Nucleus accumbens (tissue), 56 donors: Measurements from ENCODE around the gene SURF4.
"Not testable (repeated sequence)": the region's sequence is repeated elsewhere in the genome, so short reads cannot be mapped to it uniquely, and the experiment has no call there.

Experiments
- DNase-seq, 56 donors: peaks; one replicate each; lab custom pipeline; 2025; lab: John Stamatoyannopoulos, UW

SURF4 gene

DNA sequence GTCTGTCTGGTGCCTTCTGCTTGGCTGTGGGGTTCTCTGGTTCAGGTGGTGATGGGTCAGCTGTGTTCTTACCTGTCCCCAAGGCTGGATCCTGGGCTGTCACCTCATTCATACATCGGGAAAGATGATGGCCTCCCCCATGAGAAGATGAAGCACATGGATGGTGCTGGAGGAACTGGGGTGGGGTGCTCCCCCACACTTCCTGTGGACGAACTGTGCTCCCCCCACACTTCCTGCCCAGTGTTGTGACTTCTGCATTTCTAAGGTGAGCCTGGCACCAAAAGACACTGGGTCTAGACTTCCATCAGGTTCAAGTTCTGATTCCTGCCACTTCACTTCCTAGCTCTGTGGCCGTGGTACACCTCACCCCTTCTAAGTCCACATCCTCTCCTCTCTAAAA is 35.6 kb downstream of the SURF4 start:
- no peak for DNase-seq

DNA sequence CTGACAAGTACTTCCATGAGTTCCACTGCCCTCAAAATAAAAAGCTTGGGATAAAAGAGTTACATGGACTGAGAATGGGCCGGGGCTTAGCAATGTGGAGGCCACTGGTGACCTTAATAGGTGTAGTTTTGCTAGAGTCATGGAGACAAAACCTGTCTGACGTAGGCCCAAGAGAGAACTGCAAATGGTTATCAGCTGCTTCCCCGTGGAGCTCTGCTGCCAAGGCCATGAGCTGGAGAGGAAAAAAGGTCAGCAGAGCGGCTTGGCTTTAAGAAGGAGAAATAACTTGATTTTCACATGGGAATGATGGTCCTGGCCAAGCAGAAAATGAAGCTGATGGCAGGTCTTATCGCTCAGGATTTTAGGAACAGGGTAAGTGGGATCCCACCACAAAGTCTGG is 36.2 kb downstream of the SURF4 start:
- DNase-seq: no peak

DNA sequence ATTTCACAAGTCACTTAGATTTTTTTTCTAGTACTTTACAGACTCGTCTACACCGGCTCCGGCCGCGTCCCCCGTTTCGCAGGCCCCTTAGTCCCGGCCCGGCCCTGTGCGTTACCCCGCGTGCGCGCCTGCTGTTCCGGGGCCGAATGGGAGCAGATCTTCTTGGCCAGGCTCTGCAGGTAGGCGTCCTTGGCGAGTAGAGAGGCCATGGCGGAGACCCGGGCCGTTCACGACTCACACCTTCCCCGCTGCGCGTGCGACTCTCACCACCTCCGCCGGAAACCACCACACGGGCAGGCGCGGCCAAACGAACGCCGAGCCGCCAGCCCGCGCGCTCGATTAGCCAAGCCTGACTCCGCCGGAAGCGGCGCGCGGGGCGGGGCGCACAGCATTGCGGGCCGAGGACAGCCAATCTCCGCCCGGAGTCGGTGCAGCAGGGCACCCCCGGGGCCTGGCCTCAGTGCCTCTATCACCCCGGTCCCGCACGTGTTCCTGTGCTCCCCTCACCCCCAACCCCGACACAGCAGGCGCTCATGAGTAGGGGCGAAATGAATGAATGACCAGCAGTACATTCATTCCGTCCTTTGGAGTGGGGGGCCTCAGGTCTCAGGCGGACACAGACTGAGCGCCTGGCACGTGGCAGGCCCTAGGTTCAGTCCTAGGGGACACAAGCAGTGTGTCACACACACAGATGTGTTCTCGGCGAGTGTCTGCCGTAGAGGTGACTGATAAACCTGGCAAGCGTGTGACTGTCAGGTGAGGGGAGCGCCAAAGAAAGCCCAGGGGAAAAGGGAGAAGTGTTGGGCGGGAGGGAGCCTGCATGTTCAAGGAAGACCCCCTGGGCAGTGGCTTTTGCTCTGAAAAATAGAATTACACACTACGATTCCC is 39.7 kb downstream of the SURF4 start, which contains the start of gene SURF6:
Gene SURF6, minus strand, starts transcription at position 265 of the 888 bp plus-strand sequence. Its CDS starts 56 bp downstream, at position 209.
- DNase-seq: peak in 55 of 56 donors; percentile 56 to 94 (median 84)

DNA sequence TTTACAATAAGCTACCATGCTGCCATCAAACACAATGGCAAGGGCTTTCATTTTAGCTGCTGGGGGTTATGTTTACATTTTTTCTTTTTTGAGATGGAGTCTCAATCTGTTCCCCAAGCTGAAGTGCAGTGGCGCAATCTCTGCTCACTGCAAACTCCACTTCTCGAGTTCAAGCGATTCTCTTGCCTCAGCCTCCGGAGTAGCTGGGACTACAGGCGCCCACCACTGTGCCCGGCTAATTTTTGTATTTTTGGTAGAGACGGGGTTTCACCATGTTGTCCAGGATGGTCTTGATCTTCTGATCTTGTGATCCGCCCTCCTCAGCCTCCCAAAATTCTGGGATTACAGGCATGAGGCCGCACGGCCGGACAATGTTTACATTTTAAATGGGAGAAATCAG is 41.0 kb downstream of the SURF4 start:
- not testable (repeated sequence) for DNase-seq

DNA sequence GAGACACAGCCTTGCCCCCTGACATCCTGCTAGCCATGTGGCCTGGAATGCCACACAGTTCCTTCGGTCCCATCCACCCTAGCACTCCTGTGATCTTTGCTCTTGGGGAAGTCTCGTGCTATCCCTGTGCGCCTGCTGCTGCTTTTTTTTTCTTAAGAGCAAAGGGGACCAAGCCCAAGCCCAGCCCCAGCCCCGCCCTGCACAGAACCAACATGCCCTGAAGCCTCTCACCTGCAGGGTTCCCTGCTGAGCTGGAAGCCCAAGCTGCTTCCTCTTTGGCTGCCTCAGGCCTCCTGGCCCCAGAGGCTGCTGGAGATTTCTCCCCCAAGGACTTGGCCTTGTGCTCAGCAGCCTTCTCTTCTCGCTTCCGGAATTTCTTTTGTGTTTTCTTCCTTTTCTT is 41.7 kb downstream of the SURF4 start:
- no peak for DNase-seq

DNA sequence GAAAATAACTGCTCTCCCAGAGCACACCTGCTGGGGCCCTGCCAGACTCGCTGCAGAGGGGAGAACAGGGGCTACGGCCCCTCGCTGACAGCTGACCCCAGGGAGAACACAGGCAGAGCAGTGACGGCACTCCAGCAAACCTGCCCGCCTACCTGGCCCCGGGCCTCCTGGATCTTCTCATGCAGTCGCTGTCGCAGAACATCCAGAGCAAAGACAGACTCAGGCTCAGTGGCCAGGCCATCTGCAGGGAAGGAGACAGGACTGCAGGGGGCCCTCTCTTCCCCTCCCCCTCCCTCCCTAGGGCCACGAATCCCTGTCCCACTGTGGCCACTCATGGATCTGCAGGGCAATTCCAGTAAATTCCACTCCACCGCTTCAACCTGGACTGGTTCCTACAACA is 42.3 kb downstream of the SURF4 start:
- no peak for DNase-seq

DNA sequence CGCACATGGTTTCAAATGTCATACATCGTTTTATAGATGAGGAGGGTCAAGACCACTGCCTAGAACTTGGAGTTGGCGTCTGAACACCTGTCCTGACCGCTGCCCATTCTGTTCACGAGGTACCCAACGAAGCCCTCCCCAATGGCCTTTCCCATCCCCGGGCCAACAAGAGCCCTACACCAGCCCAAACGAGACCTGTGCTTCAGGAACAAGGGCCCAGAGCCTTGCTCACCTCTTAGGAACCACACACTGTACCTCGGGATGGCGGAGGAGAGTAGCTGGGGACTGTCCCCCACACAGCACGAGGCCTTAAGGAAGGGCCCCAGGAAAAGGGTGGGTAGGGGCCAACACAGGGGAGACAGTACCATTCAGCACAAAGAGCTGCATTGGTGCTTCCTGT is 42.8 kb downstream of the SURF4 start:
- DNase-seq: no peak

DNA sequence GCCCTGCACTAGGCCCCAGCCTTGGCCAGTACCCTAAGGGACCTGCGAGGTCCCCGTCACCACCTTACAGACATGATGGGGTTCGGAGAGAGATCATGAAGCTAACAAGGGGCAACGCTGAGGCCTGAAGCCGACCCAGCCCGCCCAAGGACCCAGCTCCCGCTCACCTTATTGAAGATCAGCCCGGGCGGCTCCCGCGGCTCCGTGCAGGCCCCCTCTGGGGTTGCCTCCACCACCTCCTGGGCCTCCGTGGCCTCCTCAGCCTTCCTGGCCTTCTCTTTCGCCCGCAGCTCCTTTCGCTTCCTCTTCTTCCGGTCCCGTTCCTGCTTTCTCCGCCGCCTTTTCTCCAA is 43.5 kb downstream of the SURF4 start:
- DNase-seq: no peak

DNA sequence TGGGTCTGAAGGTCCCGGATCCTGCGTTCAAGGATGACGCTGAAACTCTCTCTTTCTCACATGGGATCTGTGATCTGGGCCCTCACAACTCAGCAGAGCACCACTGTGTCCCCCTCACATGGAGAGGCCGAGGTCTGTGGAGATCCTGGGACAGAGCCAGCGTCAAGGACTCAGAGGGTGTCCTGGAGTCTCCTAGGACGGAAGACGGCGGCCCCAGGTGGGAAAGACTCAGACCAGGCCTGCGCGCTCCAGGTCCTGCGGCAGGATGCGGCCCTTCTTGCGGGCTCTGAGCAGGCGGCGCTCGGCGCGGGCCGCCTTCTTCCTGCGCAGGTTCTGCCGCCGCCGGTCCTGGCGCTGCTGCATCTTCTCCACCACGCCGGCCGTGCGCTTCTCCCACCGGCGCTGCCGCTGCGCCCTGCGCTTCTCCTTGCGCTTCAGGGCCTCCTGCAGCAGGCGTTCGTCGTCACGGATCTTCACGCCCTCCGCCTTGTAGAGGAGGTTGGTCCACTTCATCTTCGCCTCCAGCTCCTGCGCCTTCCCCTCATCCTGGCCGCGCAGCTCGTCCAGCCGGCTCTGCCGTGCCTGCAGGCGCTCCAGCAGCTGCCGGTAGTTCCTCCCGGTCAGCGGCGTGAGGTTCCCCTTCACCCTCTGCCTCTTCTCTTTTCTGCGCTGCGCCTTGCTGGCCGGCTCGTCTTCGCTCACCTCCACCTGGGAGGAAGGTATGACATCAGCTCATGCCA is 44.0 kb downstream of the SURF4 start:
- DNase-seq: no peak

DNA sequence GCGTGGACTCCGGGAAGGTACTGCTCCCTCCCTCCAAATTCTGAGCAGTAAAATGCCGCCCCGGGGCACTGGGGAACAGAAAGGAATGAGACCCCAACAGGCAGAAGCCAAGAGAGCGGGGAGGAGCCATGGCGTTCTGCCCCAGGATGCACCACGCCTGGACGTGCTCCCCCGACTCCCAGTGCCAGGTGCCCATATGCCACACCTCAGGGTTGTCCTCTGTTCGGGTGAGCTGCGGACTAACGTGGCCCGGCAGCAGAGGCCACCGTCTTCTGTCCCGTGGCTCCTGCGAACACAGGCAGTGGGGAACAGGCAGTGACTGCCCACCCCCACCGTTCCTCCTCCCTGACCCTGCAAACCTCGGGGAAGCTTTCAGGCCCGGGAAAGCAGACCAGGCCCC is 44.6 kb downstream of the SURF4 start:
- no peak for DNase-seq

DNA sequence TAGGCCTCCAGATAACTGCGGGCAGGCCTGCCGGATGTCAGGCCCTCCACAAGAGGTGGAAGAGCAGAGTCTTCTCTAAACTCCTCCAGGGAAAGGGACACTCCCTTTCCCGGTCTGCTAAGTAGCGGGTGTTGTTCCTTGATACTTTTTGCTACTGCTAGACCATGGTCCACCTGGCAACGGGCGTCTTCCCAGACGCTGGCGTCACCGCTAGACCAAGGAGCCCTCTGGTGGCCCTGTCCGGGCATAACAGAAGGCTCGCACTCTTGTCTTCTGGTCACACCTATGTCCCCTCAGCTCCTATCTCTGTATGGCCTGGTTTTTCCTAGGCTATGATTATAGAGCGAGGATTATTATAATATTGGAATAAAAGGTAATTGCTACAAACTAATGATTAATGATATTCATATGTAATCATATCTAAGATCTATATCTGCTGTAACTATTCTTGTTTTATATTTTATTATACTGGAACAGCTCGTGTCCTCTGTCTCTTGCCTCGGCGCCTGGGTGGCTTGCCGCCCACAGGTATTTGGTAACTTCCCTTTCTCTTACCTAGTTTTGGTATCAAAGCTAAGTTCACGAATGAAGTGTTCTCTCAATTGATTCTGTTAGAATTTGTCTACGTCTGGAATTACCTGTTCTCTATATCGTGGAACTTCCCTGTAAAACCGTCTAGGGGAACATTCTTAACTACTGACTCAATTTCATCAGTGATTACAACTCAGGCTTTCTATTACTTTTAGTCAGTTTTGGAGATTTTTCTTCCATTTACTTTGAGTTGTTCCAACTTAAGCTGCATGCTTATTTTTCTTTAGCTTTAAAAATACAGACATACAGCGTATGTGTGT is 46.3 kb downstream of the SURF4 start:
- DNase-seq: peak in 4 of 56 donors; percentile 10 to 29 (median 16)

DNA sequence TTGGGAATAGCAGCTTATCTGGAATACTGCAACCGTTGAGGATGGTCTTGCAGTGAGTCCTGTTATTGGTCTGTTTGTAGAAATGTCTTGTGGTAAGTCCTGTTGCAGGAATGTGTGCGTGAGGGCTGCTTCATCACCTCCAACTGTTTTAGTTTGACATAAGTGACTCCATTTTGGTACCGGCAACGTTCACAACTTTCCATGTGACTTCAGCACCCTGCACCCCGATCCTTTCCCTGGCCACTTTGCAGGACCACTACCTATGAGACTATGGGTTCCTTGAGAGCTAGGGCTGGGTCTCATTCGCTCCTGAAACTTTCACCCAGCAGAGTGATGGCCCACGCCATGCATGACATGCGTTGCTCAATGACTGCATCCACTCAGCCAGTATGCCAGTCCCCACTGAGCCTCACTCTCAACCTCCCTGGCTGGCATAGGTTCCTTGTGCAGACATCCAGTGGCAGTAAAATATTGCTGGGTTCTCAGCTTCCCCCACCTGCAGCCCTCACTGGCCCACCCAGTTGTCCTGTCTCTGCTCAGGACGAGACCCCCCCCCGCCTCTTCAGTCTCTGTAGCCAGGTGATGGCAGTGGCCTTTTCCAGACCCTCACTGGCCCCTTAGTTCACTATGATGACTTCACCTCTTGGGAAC is 47.9 kb downstream of the SURF4 start:
- no peak for DNase-seq

DNA sequence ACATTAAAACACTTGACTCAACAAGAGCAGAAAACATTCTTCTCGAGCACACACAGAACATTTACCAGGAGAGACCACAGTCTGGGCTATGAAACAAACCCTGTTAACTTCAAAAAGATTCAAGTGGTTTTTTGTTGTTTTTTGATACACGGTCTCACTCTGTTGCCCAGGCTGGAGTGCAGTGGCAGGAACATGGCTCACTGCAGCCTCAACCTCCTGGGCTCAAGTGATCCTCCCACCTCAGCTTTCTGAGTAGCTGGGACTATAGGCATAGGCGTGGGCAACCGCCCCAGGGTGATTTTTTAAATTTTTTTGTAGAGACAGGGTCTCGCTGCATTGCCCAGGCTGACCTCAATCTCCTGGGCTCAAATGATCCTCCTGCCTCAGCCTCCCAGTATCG is 48.8 kb downstream of the SURF4 start:
- not testable (repeated sequence) for DNase-seq

DNA sequence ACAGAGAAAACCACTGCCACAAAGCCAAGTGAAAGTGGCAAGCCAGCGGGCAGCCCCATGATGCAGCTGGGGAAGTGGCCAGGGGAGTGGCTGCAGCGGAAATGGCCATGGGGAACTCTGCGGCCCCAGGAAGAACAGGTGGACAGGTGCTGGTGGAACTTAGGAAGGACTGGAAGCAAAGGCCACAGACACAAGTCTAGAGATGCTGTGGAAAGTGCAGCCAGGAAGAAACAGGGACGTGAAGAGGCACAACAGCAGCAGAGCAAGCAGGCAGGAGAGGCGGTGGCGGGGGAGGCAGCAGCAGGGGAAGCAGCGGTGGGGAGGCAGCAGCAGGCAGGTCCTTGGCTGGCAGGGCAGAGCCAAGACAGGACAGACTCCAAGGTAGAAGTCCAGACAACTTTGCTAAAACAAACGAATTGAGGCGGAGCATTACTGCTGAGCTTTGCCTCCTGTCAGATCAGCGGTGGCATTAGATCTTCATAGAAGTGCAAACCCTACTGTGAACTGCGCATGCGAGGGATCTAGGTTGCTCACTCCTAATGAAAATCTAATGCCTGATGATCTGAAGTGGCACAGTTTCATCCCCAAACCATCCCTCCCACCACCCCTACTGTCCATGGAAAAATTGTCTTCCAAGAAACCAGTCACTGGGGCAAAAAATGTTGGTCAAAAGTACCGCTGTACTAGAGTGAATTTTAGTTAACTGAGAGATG is 51.7 kb downstream of the SURF4 start:
- no peak for DNase-seq

DNA sequence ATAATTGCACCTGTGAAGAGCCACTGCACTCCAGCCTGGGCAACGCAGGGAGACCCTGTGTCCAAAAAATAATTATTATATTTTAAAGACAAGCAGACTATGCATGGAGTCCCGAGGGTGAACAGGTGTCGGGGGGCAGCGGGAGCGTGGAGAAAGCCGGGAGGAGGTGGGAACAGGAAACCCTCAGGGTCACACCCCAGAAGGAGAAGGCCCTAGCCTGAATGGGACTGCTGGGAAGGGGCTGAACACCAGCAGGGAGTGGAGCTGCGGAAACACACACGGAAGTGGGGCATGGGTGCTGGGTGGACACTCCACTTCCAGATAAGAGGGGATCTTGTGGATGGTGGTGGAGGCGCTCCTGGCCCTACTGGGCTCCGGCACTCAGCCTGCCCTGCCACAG is 52.6 kb downstream of the SURF4 start:
- no peak for DNase-seq

DNA sequence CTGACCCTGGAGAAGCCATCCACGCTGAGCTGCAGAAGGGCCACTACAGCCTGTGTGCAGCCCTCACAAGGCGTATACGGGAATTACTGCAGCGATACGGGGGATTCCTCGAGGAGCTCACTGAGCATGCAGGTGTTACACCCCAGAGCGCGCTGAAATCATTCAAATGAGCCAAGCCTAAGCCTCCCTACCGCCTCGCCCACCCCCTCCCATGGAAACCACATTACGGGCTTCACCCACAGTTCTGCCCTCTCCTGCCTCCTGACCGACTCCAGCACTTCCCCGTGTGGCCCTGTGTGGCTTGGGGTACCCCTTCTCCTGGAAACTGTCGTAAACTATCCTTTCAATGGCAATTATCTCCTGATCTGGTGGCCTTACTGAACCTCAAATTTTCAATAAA is 53.2 kb downstream of the SURF4 start:
- no peak for DNase-seq

DNA sequence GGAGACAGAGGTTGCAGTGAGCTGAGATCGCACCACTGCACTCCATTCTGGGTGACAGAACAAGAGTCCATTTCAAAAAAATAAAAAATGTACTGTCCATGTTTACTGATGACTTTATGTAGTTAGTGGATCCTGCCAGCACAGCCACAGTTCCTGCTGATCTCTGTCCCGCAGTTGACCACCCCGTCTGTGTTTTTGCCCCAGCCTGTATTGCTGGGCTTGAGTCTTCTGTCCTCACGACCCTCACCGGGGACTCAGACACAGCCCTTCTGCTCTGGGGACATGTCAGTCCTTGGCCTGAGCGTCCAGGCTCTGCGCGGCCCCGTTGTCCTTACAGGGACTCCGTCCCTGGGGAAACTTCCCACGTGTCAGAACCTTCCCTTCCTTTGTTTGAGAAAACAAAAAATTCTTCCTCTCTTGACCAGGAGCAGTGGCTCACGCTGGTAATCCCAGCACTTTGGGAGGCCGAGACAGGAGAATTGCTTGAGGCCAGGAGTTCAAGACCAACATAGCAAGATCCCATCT is 54.4 kb downstream of the SURF4 start:
- no peak for DNase-seq

DNA sequence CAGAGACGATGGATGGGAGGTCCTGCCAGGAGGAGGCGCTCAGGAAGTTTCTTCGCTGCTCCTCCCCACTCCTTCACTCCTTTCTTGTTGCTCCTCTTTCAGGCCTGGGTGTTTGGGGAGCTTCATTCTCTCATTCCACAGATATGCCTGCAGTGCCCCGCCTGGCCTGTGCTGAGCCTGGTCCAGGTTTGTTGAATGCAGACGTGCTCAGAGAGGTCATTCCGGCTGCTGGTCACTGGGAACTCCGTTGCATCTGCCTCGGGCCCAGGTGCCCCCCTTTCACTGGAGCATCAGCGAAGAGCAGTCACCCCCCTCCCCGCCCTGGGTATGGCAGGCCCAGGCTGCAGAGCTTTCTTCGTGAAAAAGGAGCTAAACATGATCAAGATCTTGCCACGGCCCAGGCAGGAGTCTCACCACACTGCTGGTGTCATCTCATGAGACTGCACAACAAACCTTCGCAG is 55.4 kb downstream of the SURF4 start:
- no peak for DNase-seq

DNA sequence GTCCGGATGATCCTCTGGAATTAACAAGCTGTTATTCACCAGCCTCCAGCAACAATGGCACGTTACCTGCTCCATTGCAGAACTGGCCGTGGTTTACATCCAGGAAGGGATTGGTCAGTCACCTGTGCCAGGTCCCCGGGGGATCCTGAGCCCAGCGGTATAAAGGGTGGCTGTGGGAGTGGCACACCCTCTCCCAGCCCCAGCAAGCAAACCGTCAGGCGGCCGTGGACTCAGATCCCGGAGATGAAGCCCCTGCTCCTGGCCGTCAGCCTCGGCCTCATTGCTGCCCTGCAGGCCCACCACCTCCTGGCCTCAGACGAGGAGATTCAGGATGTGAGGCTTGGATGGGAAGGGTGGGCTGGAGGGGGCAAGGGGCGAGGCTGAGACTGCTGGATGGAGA is 58.3 kb downstream of the SURF4 start:
- DNase-seq: not testable (repeated sequence)
